Smooth muscle cell (in vitro differentiated cells): ENCODE data around the gene HOXB9. TPM values are rescaled to one million over a fixed set of nuclear protein-coding genes. Genes with fewer than 3 reads are reported as not detected.

Experiments
- DNase-seq: peaks from one replicate; lab custom pipeline; 2025; ENCODE audit not compliant: unreplicated experiment; lab: John Stamatoyannopoulos, UW
- H2AFZ ChIP-seq: fragments of 200-600 bp; sonication (generic); 2 replicates; pipeline ENCODE4 v1.6.0; 2016; ENCODE audit warnings: antibody characterized with exemption, low read depth, mild to moderate bottlenecking
- H3F3A ChIP-seq: fragments of 200-600 bp; sonication (generic); 2 replicates; pipeline ENCODE4 v1.6.0; 2017; ENCODE audit warnings: antibody characterized with exemption, low read depth
- H3K27ac ChIP-seq: fragments of 200-600 bp; sonication (generic); 2 replicates; pipeline ENCODE4 v1.5.1; 2016; ENCODE audit warnings: low read depth, mild to moderate bottlenecking
- H3K27me3 ChIP-seq: fragments of 200-600 bp; sonication (generic); 2 replicates; pipeline ENCODE4 v1.6.1; 2016; ENCODE audit warnings: low read depth, mild to moderate bottlenecking
- H3K36me3 ChIP-seq: fragments of 200-600 bp; sonication (generic); 2 replicates; pipeline ENCODE4 v1.5.1; 2016; ENCODE audit warnings: low read depth
- H3K4me1 ChIP-seq: fragments of 200-600 bp; sonication (generic); 2 replicates; pipeline ENCODE4 v1.5.1; 2016; ENCODE audit warnings: low read depth
- H3K4me2 ChIP-seq: fragments of 200-600 bp; sonication (generic); 2 replicates; pipeline ENCODE4 v1.6.0; 2016; ENCODE audit warnings: mild to moderate bottlenecking
- H3K4me3 ChIP-seq: fragments of 200-600 bp; sonication (generic); 2 replicates; pipeline ENCODE4 v1.5.1; 2016; ENCODE audit warnings: mild to moderate bottlenecking
- H3K79me2 ChIP-seq: fragments of 200-600 bp; sonication (generic); 2 replicates; pipeline ENCODE4 v1.6.0; 2016; ENCODE audit warnings: low read depth, mild to moderate bottlenecking
- H3K9ac ChIP-seq: fragments of 200-600 bp; sonication (generic); 2 replicates; pipeline ENCODE4 v1.6.0; 2016; ENCODE audit warnings: low read depth
- H3K9me3 ChIP-seq: fragments of 200-600 bp; sonication (generic); replicated peaks from 2 replicates; pipeline ENCODE4 v1.5.1; 2016; ENCODE audit warnings: low read depth
- H4K20me1 ChIP-seq: fragments of 200-600 bp; sonication (generic); 2 replicates; pipeline ENCODE4 v1.6.0; 2016; ENCODE audit warnings: low read depth
- WGBS: methylation state at CpG from one replicate; pipeline ENCODE4 v1.1.7; 2016; ENCODE audit warnings: low lambda C conversion rate; 5-methylcytosine and 5-hydroxymethylcytosine counted together
- polyA plus RNA-seq: library from polyadenylated mRNA; unstranded; fragments of >200 nt; fragmentation: Nextera tagmentation; extraction: Ambion mirVana; gene quantifications from 2 replicates; pipeline ENCODE4 v1.2.1, GENCODE V29; 2016
- total RNA-seq: library from RNA; depleted of rRNA; stranded (reverse); fragments of >200 nt; gene quantifications from 2 replicates; pipeline ENCODE4 v1.2.3, GENCODE V29; 2014
- TF ChIP-seq, protein P1 (sequence below): fragments of 200-600 bp; sonication (generic); IDR thresholded peaks from 2 replicates; pipeline ENCODE4 v1.5.1; 2017; ENCODE audit warnings: borderline replicate concordance, mild to moderate bottlenecking, antibody characterized with exemption; ENCODE audit not compliant: insufficient read depth, poor library complexity, severe bottlenecking

HOXB9 gene
- total and polyA plus RNA-seq, 2 experiments from 2014 or later, result 13.8 to 24.3 TPM

DNA sequence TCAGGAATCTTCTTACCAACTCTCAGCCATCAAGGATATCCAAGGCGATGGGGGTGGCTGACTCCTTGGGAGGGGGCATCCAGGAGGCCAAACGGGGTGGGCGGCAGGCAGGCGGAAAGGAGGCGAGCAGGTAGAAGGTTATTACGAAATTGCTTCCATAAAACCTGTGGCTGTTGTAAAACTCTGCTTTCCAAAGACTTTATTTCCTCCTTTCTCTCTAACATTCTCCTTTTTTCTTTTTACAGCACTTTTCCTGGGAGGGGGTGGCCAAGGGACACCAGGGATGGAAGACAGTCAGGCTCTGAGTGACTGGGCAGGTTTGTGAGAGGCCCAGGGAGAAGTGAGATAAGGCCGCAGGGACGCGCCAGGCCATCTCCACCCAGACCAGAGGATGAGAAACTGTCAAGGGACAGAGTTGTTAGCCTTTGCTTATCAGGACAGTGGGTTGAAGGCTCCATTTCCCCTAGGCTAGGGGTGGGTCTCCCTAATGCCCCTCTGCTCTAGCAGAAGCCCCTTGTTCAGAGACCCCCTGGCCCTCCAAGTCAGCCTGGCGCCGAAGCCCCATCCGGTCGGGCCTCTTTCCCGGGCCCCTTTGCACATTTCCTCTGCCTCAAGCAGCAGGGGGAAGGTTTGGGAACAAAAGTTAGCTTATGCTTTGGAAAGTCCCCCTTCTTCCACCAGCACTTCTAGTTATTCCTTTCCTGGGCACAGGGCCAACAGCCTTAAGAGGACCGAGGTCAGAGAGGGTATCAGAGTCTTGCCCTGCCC, 5.0 kb upstream of the HOXB9 start:
- Histone ChIP-seq H2AFZ (no peak overlapping the region), H3K4me1 (no peaks in the 10 kb centered on the region), H3F3A (peaks cover 18% of the 10 kb centered on the region), H3K36me3 (no peaks in the 10 kb centered on the region), H3K4me2 (no peak overlapping the region), H3K9me3 (no peaks in the 10 kb centered on the region), H3K9ac (no peak overlapping the region), H3K79me2 (peaks cover 13% of the 10 kb centered on the region), H3K27me3 (peaks cover 72% of the 10 kb centered on the region), H3K27ac (no peak overlapping the region), H4K20me1 (peaks cover 22% of the 10 kb centered on the region), H3K4me3 (no peak overlapping the region)
- DNase-seq, result no peak
- WGBS, result 55% methylated on average over 15 of the region's 15 CpGs
- TF ChIP-seq, protein P1, sequence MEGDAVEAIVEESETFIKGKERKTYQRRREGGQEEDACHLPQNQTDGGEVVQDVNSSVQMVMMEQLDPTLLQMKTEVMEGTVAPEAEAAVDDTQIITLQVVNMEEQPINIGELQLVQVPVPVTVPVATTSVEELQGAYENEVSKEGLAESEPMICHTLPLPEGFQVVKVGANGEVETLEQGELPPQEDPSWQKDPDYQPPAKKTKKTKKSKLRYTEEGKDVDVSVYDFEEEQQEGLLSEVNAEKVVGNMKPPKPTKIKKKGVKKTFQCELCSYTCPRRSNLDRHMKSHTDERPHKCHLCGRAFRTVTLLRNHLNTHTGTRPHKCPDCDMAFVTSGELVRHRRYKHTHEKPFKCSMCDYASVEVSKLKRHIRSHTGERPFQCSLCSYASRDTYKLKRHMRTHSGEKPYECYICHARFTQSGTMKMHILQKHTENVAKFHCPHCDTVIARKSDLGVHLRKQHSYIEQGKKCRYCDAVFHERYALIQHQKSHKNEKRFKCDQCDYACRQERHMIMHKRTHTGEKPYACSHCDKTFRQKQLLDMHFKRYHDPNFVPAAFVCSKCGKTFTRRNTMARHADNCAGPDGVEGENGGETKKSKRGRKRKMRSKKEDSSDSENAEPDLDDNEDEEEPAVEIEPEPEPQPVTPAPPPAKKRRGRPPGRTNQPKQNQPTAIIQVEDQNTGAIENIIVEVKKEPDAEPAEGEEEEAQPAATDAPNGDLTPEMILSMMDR, result no peak

DNA sequence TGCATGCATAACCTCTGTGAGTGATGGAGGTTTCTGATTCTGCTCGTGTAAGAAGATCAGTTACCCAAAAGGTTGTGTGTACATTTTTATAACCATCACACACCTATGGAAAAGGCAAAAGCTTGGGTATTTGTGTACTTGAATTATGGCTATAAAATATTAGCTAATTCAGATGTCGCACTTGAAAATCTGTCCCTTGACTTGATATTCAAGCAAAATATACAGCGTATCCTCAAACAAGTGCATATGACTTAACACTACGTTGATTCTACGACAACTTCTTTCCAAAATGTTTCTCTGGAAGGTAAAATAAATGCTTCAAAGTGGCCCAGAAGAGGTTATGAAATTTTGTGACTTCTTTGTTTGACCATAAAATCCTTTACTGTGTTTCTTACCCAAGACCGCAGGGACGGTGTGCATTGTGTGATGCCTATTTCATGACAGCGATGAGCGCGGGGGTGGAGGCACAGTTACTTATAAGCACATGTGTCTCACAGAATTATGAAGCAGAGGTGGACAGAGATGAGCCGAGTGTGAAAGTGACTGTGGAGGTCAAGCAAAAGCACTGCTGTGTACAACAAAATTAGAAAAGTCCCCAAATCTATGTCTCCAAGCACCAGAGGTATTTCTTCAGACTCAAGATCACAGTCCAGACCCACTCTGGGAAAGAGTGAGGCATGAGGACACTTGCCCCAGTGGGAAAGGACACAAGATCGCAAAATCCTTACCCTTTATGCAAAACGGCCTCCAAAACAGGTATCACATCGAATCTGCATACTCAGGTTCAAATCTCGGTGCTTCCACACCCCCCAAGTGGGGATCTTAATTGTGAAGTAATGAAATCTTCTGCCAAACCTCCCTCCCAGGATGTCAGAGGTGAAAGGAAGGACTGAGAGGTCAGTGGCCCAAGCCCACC, 4.1 kb upstream of the HOXB9 start:
- WGBS, result 76% methylated on average over 15 of the region's 15 CpGs
- peaks cover 3% of the 10 kb centered on the region for H3K4me1 ChIP-seq
- no peak overlapping the region for H3K4me3 ChIP-seq
- peaks cover 10% of the 10 kb centered on the region for H3F3A ChIP-seq
- H2AFZ ChIP-seq, result no peak overlapping the region
- no peak overlapping the region for H3K4me2 ChIP-seq
- no peaks in the 10 kb centered on the region for H3K9me3 ChIP-seq
- H3K9ac ChIP-seq, result no peak overlapping the region
- TF ChIP-seq, protein P1, result no peak
- H4K20me1 ChIP-seq, result peaks cover 22% of the 10 kb centered on the region
- no peak overlapping the region for H3K27ac ChIP-seq
- peaks cover 80% of the 10 kb centered on the region for H3K27me3 ChIP-seq
- peaks cover 13% of the 10 kb centered on the region for H3K79me2 ChIP-seq
- no peaks in the 10 kb centered on the region for H3K36me3 ChIP-seq
- no peak for DNase-seq

DNA sequence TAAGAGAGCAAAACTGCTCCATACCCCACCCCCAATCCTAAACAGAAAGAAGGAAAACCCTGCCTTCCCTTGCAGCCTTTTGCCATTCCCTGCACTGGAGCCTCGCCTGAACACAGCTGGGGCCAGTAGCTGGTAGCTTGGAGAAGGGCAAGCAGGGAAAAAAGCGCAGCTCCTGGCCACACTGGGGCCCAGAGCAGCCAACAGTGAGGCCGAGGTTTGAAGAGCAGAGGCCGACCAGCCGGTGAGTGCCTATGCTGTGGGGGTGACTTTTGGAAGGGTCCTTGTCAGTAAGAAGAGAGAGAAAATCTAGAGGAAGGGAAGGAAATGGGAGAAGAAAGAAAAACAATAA, 3.2 kb upstream of the HOXB9 start:
- Histone ChIP-seq H3K36me3 (no peaks in the 10 kb centered on the region), H3K27me3 (peaks cover 85% of the 10 kb centered on the region), H3K27ac (no peak overlapping the region), H2AFZ (no peak overlapping the region), H3K4me3 (no peak overlapping the region), H4K20me1 (peaks cover 28% of the 10 kb centered on the region), H3K4me2 (no peak overlapping the region), H3F3A (peaks cover 10% of the 10 kb centered on the region), H3K9ac (no peak overlapping the region), H3K9me3 (no peaks in the 10 kb centered on the region), H3K4me1 (peaks cover 6% of the 10 kb centered on the region), H3K79me2 (peaks cover 18% of the 10 kb centered on the region)
- WGBS, result 62% methylated on average over 5 of the region's 5 CpGs
- TF ChIP-seq, protein P1, result no peak
- no peak for DNase-seq
